Measurements from ENCODE around the gene CIDEA.

- no peak for TF ChIP-seq CTCF (IDR thresholded peaks at IDR 0.05; ENCODE audit: insufficient read depth, low read length, poor library complexity, severe bottlenecking)
- TF ChIP-seq EZH2phosphoT487 (conservative IDR thresholded peaks at IDR 0.05; ENCODE audit: low read length) = no peak
Measured at GRCh38 chr18:12257996-12258718, 4.0 kb downstream of the CIDEA start.

Data from SU-DHL-6 (cell line).